HCT116 (cell line): Measurements from ENCODE around the gene COPZ1.

ENCODE experiments used
- CEBPB ChIP-seq: IDR thresholded peaks from 2 replicates; pipeline ENCODE4 v1.6.1; 2012; ENCODE audit warnings: low read depth
- CTCF ChIP-seq, 3 experiments: fragments of 200-600 bp in 1 of 3; sonication (generic) in 1 of 3; IDR thresholded peaks in 2 of 3; conservative IDR thresholded peaks in 1 of 3; 2 replicates each; pipeline ENCODE4 v1.5.1; 2012 to 2017; ENCODE audit warnings: low read depth in 2 of 3, low read length in 2 of 3, antibody characterized with exemption in 1 of 3, borderline replicate concordance in 1 of 3, control low read depth in 1 of 3, mild to moderate bottlenecking in 1 of 3, mixed read lengths in 1 of 3, mixed run types in 1 of 3, moderate library complexity in 1 of 3; ENCODE audit not compliant: insufficient read depth in 1 of 3
- EZH2 ChIP-seq: fragments of 200-600 bp; sonication (generic); IDR thresholded peaks from 2 replicates; pipeline ENCODE4 v1.6.1; 2017; ENCODE audit warnings: antibody characterized with exemption, mixed run types
- EZH2phosphoT487 ChIP-seq: fragments of 200-600 bp; IDR thresholded peaks from 2 replicates; pipeline ENCODE4 v1.6.1; 2018; ENCODE audit warnings: antibody characterized with exemption, borderline replicate concordance
- JUND ChIP-seq: IDR thresholded peaks from 2 replicates; pipeline ENCODE4 v1.6.1; 2012
- MAX ChIP-seq: IDR thresholded peaks from 2 replicates; pipeline ENCODE4 v1.6.1; 2012
- POLR2A ChIP-seq: IDR thresholded peaks from 2 replicates; pipeline ENCODE4 v1.7.0; 2011; ENCODE audit warnings: borderline replicate concordance; ENCODE audit not compliant: insufficient read depth, insufficient read length; ENCODE audit errors: extremely low read depth
- REST ChIP-seq: IDR thresholded peaks from 2 replicates; pipeline ENCODE4 v1.6.1; 2012; ENCODE audit warnings: low read depth
- SRF ChIP-seq: IDR thresholded peaks from 2 replicates; pipeline ENCODE4 v1.6.1; 2012; ENCODE audit warnings: low read depth

GRCh38 chr12:54300732-54301427 is 24.1 kb upstream of the COPZ1 start, which contains the start of gene NFE2:
- no peak for TF ChIP-seq CTCF (IDR thresholded peaks at IDR 0.05 in 2 of 3, conservative IDR thresholded peaks at IDR 0.05 in 1 of 3; ENCODE audit: borderline replicate concordance in 1 of 3, insufficient read depth in 1 of 3, low read depth in 2 of 3, low read length in 2 of 3)
- TF ChIP-seq REST: no peak
- no peak for TF ChIP-seq SRF
- TF ChIP-seq EZH2phosphoT487: no peak
- no peak for TF ChIP-seq CEBPB
- no peak for TF ChIP-seq POLR2A
- TF ChIP-seq EZH2: no peak
- no peak for TF ChIP-seq JUND
- no peak for TF ChIP-seq MAX
